ENCODE measurements around the gene RBM47. TPM values are rescaled to one million over a fixed set of nuclear protein-coding genes. Genes with fewer than 3 reads are reported as not detected.

Gene RBM47
- total RNA-seq, 1 donor from 2014 or later: 108 TPM

- intact Hi-C loops (cut with DNase I): no loop called here
- Histone ChIP-seq H3K4me1 (peaks cover 13% of the 10 kb centered on the region), H3K9me3 (no peaks in the 10 kb centered on the region), H3K27me3 (ENCODE audit: low read depth) (no peaks in the 10 kb centered on the region), H3K36me3 (no peaks in the 10 kb centered on the region), H3K4me3 (no peak overlapping the region), H3K27ac (no peak overlapping the region)
- DNase-seq (no peak), ATAC-seq (no peak)
- TF ChIP-seq CTCF (IDR thresholded peaks at IDR 0.05): no peak
These were observed 59.2 kb downstream of the RBM47 start for GRCh38 chr4:40570348-40571077.

GRCh38 chr4:40564815-40565483, 64.7 kb downstream of the RBM47 start:
- DNase-seq (no peak), ATAC-seq (no peak)
- intact Hi-C loops (cut with DNase I): no loop called here
- no peak overlapping the region for H3K4me3 ChIP-seq
- no peak overlapping the region for H3K27ac ChIP-seq
- H3K36me3 ChIP-seq: no peaks in the 10 kb centered on the region
- no peak for TF ChIP-seq CTCF (IDR thresholded peaks at IDR 0.05)
- H3K9me3 ChIP-seq: no peaks in the 10 kb centered on the region
- H3K4me1 ChIP-seq: peaks cover 34% of the 10 kb centered on the region
- no peaks in the 10 kb centered on the region for H3K27me3 ChIP-seq (ENCODE audit: low read depth)

GRCh38 chr4:40564004-40564403, 65.7 kb downstream of the RBM47 start:
- no peak for TF ChIP-seq CTCF (IDR thresholded peaks at IDR 0.05)
- no peaks in the 10 kb centered on the region for H3K9me3 ChIP-seq
- H3K4me1 ChIP-seq: peaks cover 41% of the 10 kb centered on the region
- ATAC-seq: peak; percentile 65 to 83
- no peak overlapping the region for H3K4me3 ChIP-seq
- no peaks in the 10 kb centered on the region for H3K27me3 ChIP-seq (ENCODE audit: low read depth)
- H3K27ac ChIP-seq: peak overlapping the region; percentile 38
- no peak for DNase-seq
- intact Hi-C loops (cut with DNase I): no loop called here
- H3K36me3 ChIP-seq: no peaks in the 10 kb centered on the region

- ATAC-seq (peak; percentile 65 to 77), DNase-seq (no peak)
- no peak for TF ChIP-seq CTCF (IDR thresholded peaks at IDR 0.05)
- no peaks in the 10 kb centered on the region for H3K27me3 ChIP-seq (ENCODE audit: low read depth)
- H3K4me3 ChIP-seq: no peak overlapping the region
- H3K27ac ChIP-seq: peak overlapping the region; percentile 38
- no peaks in the 10 kb centered on the region for H3K36me3 ChIP-seq
- peaks cover 44% of the 10 kb centered on the region for H3K4me1 ChIP-seq
- no peaks in the 10 kb centered on the region for H3K9me3 ChIP-seq
- intact Hi-C loops (cut with DNase I): no loop called here
These were observed 66.3 kb downstream of the RBM47 start for GRCh38 chr4:40563401-40563800.

- Histone ChIP-seq H3K27me3 (ENCODE audit: low read depth) (no peaks in the 10 kb centered on the region), H3K4me1 (peaks cover 44% of the 10 kb centered on the region), H3K36me3 (no peaks in the 10 kb centered on the region), H3K27ac (no peak overlapping the region), H3K9me3 (no peaks in the 10 kb centered on the region), H3K4me3 (no peak overlapping the region)
- DNase-seq (no peak), ATAC-seq (no peak)
- intact Hi-C loops (cut with DNase I): no loop called here
- TF ChIP-seq CTCF (IDR thresholded peaks at IDR 0.05): no peak
These were observed 67.0 kb downstream of the RBM47 start for GRCh38 chr4:40562681-40563080.

Data from lower lobe of right lung (tissue), 2 donors.